ENCODE results near the gene SLC9A2. TPM values are rescaled to one million over a fixed set of nuclear protein-coding genes. Genes with fewer than 3 reads are reported as not detected.

The SLC9A2 gene
- total and polyA plus RNA-seq, 2 of the 13 experiments (the other 11 are each of a cell fraction or from before 2014, with no cell fraction given) = 0.02 TPM; not detected in 1

- TF ChIP-seq ARID3A (IDR thresholded peaks at IDR 0.05; ENCODE audit: low read depth, low read length) = peak; percentile 91
- TF ChIP-seq CTCF (CRISPR knock-in tag; IDR thresholded peaks at IDR 0.05) = peak; percentile 77
- TF ChIP-seq FOXM1 (CRISPR knock-in tag; IDR thresholded peaks at IDR 0.05) = no peak
- no peak for TF ChIP-seq MLX (CRISPR knock-in tag; IDR thresholded peaks at IDR 0.05)
Measured at GRCh38 chr2:102753563-102754159, 134.3 kb downstream of the SLC9A2 start (continued).

- Histone ChIP-seq H3K9ac (ENCODE audit: insufficient read depth, low read depth, low read length) (no peak overlapping the region), H3K4me3 (replicated peaks in 1 of 3; ENCODE audit: insufficient read depth in 1 of 3, low read depth in 2 of 3, low read length in 3 of 3) (no peak overlapping the region), H3K9me3 (ENCODE audit: low read length) (no peaks in the 10 kb centered on the region), H3K79me2 (ENCODE audit: insufficient read depth, low read length) (no peaks in the 10 kb centered on the region), H3K4me1 (ENCODE audit: insufficient read depth, low read length) (no peaks in the 10 kb centered on the region), H3K27ac (ENCODE audit: extremely low read length, insufficient read depth, low read length) (no peak overlapping the region), H3K4me2 (ENCODE audit: low read depth, low read length) (no peak overlapping the region), H4K20me1 (ENCODE audit: insufficient read depth, low read length) (no peaks in the 10 kb centered on the region), H2AFZ (ENCODE audit: low read length) (no peak overlapping the region), H3K27me3 (ENCODE audit: control insufficient read depth in 1 of 2, insufficient read depth in 2 of 2, low read length in 2 of 2) (no peaks in the 10 kb centered on the region), H3K36me3 (replicated peaks in 1 of 2; ENCODE audit: control insufficient read depth in 1 of 2, insufficient read depth in 2 of 2, low read length in 2 of 2) (no peaks in the 10 kb centered on the region)
- in situ Hi-C loops (cut with HindIII; ENCODE audit: extremely low pct_ligation_motif_present, low pct_unique_long_range_greater_than_20kb) = loop anchor here (5.0 kb wide), 1 partner anchor 48 kb away; no protein-coding TSS in a partner anchor
- no peak for DNase-seq (ENCODE audit: low spot score)
- BruUV-seq (replicated peaks) = no TSS peak
- ChIA-PET CTCF (ENCODE audit: low intra/inter-chr PET ratio, low total read pairs) (interaction anchor here (2.4 kb wide), 1 partner anchor 52 kb away, joined by 44 read pairs; no protein-coding TSS in a partner anchor), POLR2A (interaction anchor here (1.5 kb wide), 1 partner anchor 51 kb away, joined by 4 read pairs; no protein-coding TSS in a partner anchor)
- intact Hi-C loops (cut with micrococcal nuclease; ENCODE audit: unreplicated experiment) = no loop called here
- 97% methylated on average over 3 of the region's 3 CpGs for WGBS (ENCODE audit: low lambda C conversion rate)
- FAIRE-seq = no peak
- no peak for TF ChIP-seq ZNF564 (CRISPR knock-in tag; IDR thresholded peaks at IDR 0.05)
- TF ChIP-seq PHF5A (CRISPR knock-in tag; IDR thresholded peaks at IDR 0.05; ENCODE audit: low read depth, unreplicated experiment) = no peak
- no peak for TF ChIP-seq ZNF383 (CRISPR knock-in tag; IDR thresholded peaks at IDR 0.05; ENCODE audit: borderline replicate concordance)
- no peak for TF ChIP-seq ZFP62 (CRISPR knock-in tag; IDR thresholded peaks at IDR 0.05)
- peak; percentile 14; the same call in 1 of the 2 replicates for TF ChIP-seq CEBPB (IDR thresholded peaks at IDR 0.05; ENCODE audit: borderline replicate concordance, low read depth, low read length)
- ATAC-seq = no peak
Measured at GRCh38 chr2:102754456-102755145, 135.2 kb downstream of the SLC9A2 start.

All from HepG2 (cell line).